ENCODE measurements around the gene ACOT7. TPM values are rescaled to one million over a fixed set of nuclear protein-coding genes. Genes with fewer than 3 reads are reported as not detected.

ACOT7 gene
- total and polyA plus RNA-seq, 10 donors, result 10.6 to 31.5 (median 20.3) TPM

- no peaks in the 10 kb centered on the region for H3K27me3 ChIP-seq (replicated peaks in 1 of 7)
- intact Hi-C loops (cut with DNase I; ENCODE audit: low total_unique reads), result no loop called here
- peak overlapping the region; percentile 11 to 86 (median 68) for H3K27ac ChIP-seq
- peak; percentile 87 for DNase-seq
- 25 to 47% (median 39%) methylated on average over 9 to 13 of the region's 13 CpGs for WGBS, 5 donors
- H3K9me3 ChIP-seq, result no peaks in the 10 kb centered on the region
- peak overlapping the region in 1 of 8 donors; percentile 32 for H3K4me3 ChIP-seq
- H3K36me3 ChIP-seq, result no peaks in the 10 kb centered on the region
- H3K4me1 ChIP-seq, result peaks cover 8 to 61% (median 30%) of the 10 kb centered on the region in 6 donors
- TF ChIP-seq POLR2A (IDR thresholded peaks at IDR 0.05) (no peak), CTCF (IDR thresholded peaks at IDR 0.05 in 8 of 11, conservative IDR thresholded peaks at IDR 0.05 in 3 of 11) (no peak), POLR2AphosphoS5 (IDR thresholded peaks at IDR 0.05) (peak; percentile 59 to 67 (median 61))
Measured at GRCh38 chr1:6348511-6349191, 44.9 kb downstream of the ACOT7 start.

- Histone ChIP-seq H3K27me3 (replicated peaks in 1 of 7) (no peaks in the 10 kb centered on the region), H3K4me1 (peaks cover 4 to 53% (median 30%) of the 10 kb centered on the region in 6 donors), H3K27ac (peak overlapping the region; percentile 11 to 86 (median 68)), H3K9me3 (no peaks in the 10 kb centered on the region), H3K4me3 (peak overlapping the region in 1 of 8 donors; percentile 32), H3K36me3 (no peaks in the 10 kb centered on the region)
- TF ChIP-seq POLR2AphosphoS5 (IDR thresholded peaks at IDR 0.05) (no peak), POLR2A (IDR thresholded peaks at IDR 0.05) (no peak), CTCF (IDR thresholded peaks at IDR 0.05 in 8 of 11, conservative IDR thresholded peaks at IDR 0.05 in 3 of 11) (peak; percentile 56 to 82 (median 74))
- intact Hi-C loops (cut with DNase I; ENCODE audit: low total_unique reads), result no loop called here
- 43 to 68% (median 58%) methylated on average over 15 of the region's 15 CpGs for WGBS, 5 donors
- DNase-seq, result peak; percentile 87
Measured at GRCh38 chr1:6347641-6348487, 45.7 kb downstream of the ACOT7 start.

GRCh38 chr1:6345460-6345859 is 48.1 kb downstream of the ACOT7 start:
- 88 to 97% (median 92%) methylated on average over 14 of the region's 14 CpGs for WGBS, 5 donors
- no peak overlapping the region for H3K27ac ChIP-seq
- no peak overlapping the region for H3K4me3 ChIP-seq
- intact Hi-C loops (cut with DNase I; ENCODE audit: low total_unique reads), result no loop called here
- no peaks in the 10 kb centered on the region for H3K27me3 ChIP-seq (replicated peaks in 1 of 7)
- H3K9me3 ChIP-seq, result no peaks in the 10 kb centered on the region
- no peaks in the 10 kb centered on the region for H3K36me3 ChIP-seq
- DNase-seq, result no peak
- TF ChIP-seq POLR2AphosphoS5 (IDR thresholded peaks at IDR 0.05) (no peak), CTCF (IDR thresholded peaks at IDR 0.05 in 8 of 11, conservative IDR thresholded peaks at IDR 0.05 in 3 of 11) (no peak), POLR2A (IDR thresholded peaks at IDR 0.05) (no peak)
- peaks cover 4 to 38% (median 22%) of the 10 kb centered on the region in 6 donors for H3K4me1 ChIP-seq

GRCh38 chr1:6345009-6345408 is 48.6 kb downstream of the ACOT7 start:
- WGBS, 5 donors, result 80 to 84% (median 82%) methylated on average over 7 of the region's 7 CpGs; no CpG with 5 or more reads in 1 of the 5 donors
- TF ChIP-seq CTCF (IDR thresholded peaks at IDR 0.05 in 8 of 11, conservative IDR thresholded peaks at IDR 0.05 in 3 of 11) (no peak), POLR2A (IDR thresholded peaks at IDR 0.05) (no peak), POLR2AphosphoS5 (IDR thresholded peaks at IDR 0.05) (no peak)
- no peaks in the 10 kb centered on the region for H3K36me3 ChIP-seq
- DNase-seq, result no peak
- intact Hi-C loops (cut with DNase I; ENCODE audit: low total_unique reads), result no loop called here
- H3K9me3 ChIP-seq, result no peaks in the 10 kb centered on the region
- no peak overlapping the region for H3K4me3 ChIP-seq
- no peak overlapping the region for H3K27ac ChIP-seq
- no peaks in the 10 kb centered on the region for H3K27me3 ChIP-seq (replicated peaks in 1 of 7)
- H3K4me1 ChIP-seq, result peaks cover 4 to 38% (median 22%) of the 10 kb centered on the region in 6 donors
